ENCODE results near the gene CCDC142. TPM values are rescaled to one million over a fixed set of nuclear protein-coding genes. Genes with fewer than 3 reads are reported as not detected.

Gene CCDC142
- total RNA-seq, 3 donors from 2014 or later (not counting 1 experiment from before 2014, with no cell fraction given): 14.9 to 25.2 (median 15.6) TPM

DNA sequence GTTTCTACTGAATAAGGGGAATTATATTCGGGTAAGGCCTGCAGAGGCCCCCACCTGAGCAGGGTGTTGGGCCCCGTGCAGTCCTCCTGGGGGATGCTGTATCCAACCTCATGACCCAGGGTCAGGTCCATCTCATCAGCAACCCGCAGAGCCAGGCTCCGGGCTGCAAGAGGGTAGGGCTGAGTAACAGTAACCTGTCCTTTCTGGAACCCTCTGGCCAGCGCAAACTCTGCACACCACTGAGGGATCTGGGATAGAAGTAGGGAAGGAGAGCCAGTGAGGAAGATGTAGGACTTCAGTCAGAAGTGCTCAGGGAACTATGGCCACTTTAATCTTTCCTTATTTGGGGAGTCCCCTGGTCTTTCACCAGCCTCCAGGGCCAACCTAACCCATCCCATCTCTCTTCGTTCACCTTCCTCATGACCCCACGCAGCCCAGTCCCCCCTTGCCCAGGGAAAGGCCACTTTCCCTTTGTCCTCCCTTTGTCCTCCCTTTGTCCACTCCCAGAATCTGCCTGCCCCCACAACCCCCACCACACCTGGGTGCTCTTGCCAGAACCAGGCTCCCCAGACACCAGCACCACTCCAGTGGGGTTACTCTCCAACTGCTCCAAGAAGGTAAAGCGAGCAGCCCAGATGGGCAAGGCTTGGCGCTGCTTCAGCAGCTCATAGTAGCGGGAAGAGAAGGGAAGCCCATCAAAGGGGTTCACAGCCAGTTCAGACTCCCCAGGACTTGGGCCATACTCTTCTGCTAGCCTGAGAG, 42.3 kb upstream of the CCDC142 start:
- Mint-ChIP-seq H3K27ac (no peak overlapping the region), H3K4me1 (peaks cover 15 to 21% of the 10 kb centered on the region in 2 donors)
- 95% methylated on average over 10 of the region's 10 CpGs for WGBS (ENCODE audit: insufficient coverage)

DNA sequence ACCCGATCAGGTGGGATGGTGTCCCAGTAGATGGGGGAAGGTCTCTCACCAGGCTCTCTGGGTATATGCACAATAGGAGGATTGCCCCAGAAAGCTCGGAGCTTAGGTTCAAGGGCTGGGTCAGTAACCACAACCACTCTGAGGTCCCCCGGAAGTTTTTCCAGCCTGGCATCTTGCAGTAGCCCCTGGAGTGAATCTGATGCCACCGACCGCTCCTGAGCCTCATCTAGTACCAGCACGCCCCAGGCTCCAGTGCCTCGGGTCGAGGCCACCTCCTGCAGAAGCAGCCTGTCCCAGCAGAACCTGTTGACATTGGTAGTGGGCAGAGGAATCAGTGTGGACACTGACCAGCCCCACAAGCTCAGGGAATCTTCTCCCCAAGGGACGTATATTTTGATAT, 41.2 kb upstream of the CCDC142 start:
- peaks cover 27% of the 10 kb centered on the region for H3K36me3 ChIP-seq (ENCODE audit: control insufficient read depth, insufficient read depth, low read length)
- Mint-ChIP-seq H3K9me3 (no peaks in the 10 kb centered on the region), H3K4me1 (peaks cover 12 to 16% of the 10 kb centered on the region in 2 donors), H3K4me3 (no peak overlapping the region), H3K27me3 (ENCODE audit: low read depth in 2 of 2) (peaks cover 13 to 18% of the 10 kb centered on the region in 2 donors), H3K27ac (no peak overlapping the region), H3K36me3 (peaks cover 10% of the 10 kb centered on the region)
- TF ChIP-seq, protein P1, sequence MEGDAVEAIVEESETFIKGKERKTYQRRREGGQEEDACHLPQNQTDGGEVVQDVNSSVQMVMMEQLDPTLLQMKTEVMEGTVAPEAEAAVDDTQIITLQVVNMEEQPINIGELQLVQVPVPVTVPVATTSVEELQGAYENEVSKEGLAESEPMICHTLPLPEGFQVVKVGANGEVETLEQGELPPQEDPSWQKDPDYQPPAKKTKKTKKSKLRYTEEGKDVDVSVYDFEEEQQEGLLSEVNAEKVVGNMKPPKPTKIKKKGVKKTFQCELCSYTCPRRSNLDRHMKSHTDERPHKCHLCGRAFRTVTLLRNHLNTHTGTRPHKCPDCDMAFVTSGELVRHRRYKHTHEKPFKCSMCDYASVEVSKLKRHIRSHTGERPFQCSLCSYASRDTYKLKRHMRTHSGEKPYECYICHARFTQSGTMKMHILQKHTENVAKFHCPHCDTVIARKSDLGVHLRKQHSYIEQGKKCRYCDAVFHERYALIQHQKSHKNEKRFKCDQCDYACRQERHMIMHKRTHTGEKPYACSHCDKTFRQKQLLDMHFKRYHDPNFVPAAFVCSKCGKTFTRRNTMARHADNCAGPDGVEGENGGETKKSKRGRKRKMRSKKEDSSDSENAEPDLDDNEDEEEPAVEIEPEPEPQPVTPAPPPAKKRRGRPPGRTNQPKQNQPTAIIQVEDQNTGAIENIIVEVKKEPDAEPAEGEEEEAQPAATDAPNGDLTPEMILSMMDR (IDR thresholded peaks at IDR 0.05): no peak
- no peaks in the 10 kb centered on the region for H3K9me3 ChIP-seq (ENCODE audit: control insufficient read depth, insufficient read depth, low read length)
- peaks cover 13% of the 10 kb centered on the region for H3K4me1 ChIP-seq (ENCODE audit: control insufficient read depth, insufficient read depth, low read length)
- ATAC-seq: no peak
- peaks cover 4% of the 10 kb centered on the region for H3K27me3 ChIP-seq (ENCODE audit: control insufficient read depth, insufficient read depth, low read length)
- no peak overlapping the region for H3K27ac ChIP-seq (ENCODE audit: low read length)
- no peak overlapping the region for H3K4me3 ChIP-seq (ENCODE audit: low read length)
- intact Hi-C loops (cut with micrococcal nuclease): no loop called here
- no peak for DNase-seq
- WGBS (ENCODE audit: insufficient coverage): 95% methylated on average over 8 of the region's 9 CpGs

More for the DNA sequence above, 42.3 kb upstream of the CCDC142 start:
- Mint-ChIP-seq H3K36me3 (peaks cover 10% of the 10 kb centered on the region), H3K4me3 (no peak overlapping the region), H3K27me3 (ENCODE audit: low read depth in 2 of 2) (peaks cover 4 to 7% of the 10 kb centered on the region in 2 donors), H3K9me3 (no peaks in the 10 kb centered on the region)
- peaks cover 27% of the 10 kb centered on the region for H3K36me3 ChIP-seq (ENCODE audit: control insufficient read depth, insufficient read depth, low read length)
- H3K27me3 ChIP-seq (ENCODE audit: control insufficient read depth, insufficient read depth, low read length): peaks cover 3% of the 10 kb centered on the region
- peaks cover 15% of the 10 kb centered on the region for H3K4me1 ChIP-seq (ENCODE audit: control insufficient read depth, insufficient read depth, low read length)
- TF ChIP-seq, protein P1 (IDR thresholded peaks at IDR 0.05): no peak
- no peak overlapping the region for H3K27ac ChIP-seq (ENCODE audit: low read length)
- ATAC-seq: no peak
- H3K4me3 ChIP-seq (ENCODE audit: low read length): no peak overlapping the region
- DNase-seq: no peak
- no peaks in the 10 kb centered on the region for H3K9me3 ChIP-seq (ENCODE audit: control insufficient read depth, insufficient read depth, low read length)
- intact Hi-C loops (cut with micrococcal nuclease): no loop called here

DNA sequence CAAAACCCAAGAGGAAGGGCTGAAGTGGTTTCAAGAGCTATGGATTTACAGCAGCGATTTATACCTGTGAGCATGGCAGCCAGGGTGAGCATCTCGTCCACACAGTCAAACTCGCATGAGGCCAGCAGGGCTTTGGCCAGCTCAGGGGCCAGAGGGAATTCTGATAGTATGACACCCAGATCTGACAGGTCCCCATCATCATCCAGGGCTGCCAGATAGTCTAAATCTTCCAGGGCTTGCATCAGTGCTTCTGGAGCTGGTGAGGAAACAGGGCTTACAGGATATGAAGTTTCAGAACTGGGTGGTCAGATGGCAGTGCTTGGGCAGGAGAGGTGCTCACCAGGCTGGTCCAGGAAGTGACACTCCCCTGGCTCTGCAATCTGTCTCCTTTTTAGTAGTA, 39.7 kb upstream of the CCDC142 start:
- no peaks in the 10 kb centered on the region for H3K9me3 ChIP-seq (ENCODE audit: control insufficient read depth, insufficient read depth, low read length)
- ATAC-seq (no peak), DNase-seq (no peak)
- intact Hi-C loops (cut with micrococcal nuclease): no loop called here
- peaks cover 20% of the 10 kb centered on the region for H3K36me3 ChIP-seq (ENCODE audit: control insufficient read depth, insufficient read depth, low read length)
- no peak overlapping the region for H3K27ac ChIP-seq (ENCODE audit: low read length)
- H3K27me3 Mint-ChIP-seq (ENCODE audit: low read depth in 2 of 2): peaks cover 28 to 33% of the 10 kb centered on the region in 2 donors
- no peaks in the 10 kb centered on the region for H3K4me1 ChIP-seq (ENCODE audit: control insufficient read depth, insufficient read depth, low read length)
- H3K27me3 ChIP-seq (ENCODE audit: control insufficient read depth, insufficient read depth, low read length): peaks cover 17% of the 10 kb centered on the region
- WGBS (ENCODE audit: insufficient coverage): 81% methylated on average over 3 of the region's 3 CpGs
- TF ChIP-seq, protein P1 (IDR thresholded peaks at IDR 0.05): no peak
- H3K9me3 Mint-ChIP-seq: no peaks in the 10 kb centered on the region
- no peak overlapping the region for H3K4me3 ChIP-seq (ENCODE audit: low read length)
- no peak overlapping the region for H3K4me3 Mint-ChIP-seq
- H3K4me1 Mint-ChIP-seq: peaks cover 0 to 8% of the 10 kb centered on the region in 2 donors
- H3K36me3 Mint-ChIP-seq: peaks cover 10% of the 10 kb centered on the region
- no peak overlapping the region for H3K27ac Mint-ChIP-seq
